Endothelial cell of umbilical vein (primary cell): Measurements from ENCODE around the gene TDRD5. TPM values are rescaled to one million over a fixed set of nuclear protein-coding genes. Genes with fewer than 3 reads are reported as not detected.

Experiments used
- BruUV-seq: library from RNA; stranded (reverse); fragments of 400-500 nt; replicated peaks from 2 replicates; lab custom pipeline; 2021; lab: Mats Ljungman, UMichigan
- CTCF ChIA-PET: fragments of 300-600, 350-600 bp; sonication (Branson Sonifier 250); formaldehyde crosslinking; loops from one replicate; lab custom pipeline; 2021; ENCODE audit warnings: antibody characterized with exemption, inconsistent platforms; lab: Charles Lee
- POLR2A ChIA-PET: fragments of 300-600, 350-600 bp; sonication (Branson Sonifier 250); formaldehyde crosslinking; loops from one replicate; lab custom pipeline; 2021; ENCODE audit warnings: antibody characterized with exemption, inconsistent platforms; lab: Charles Lee
- DNase-seq: peaks from one replicate; pipeline ENCODE4 v3.0.0-alpha.2; 2011; ENCODE audit warnings: low read depth, low spot score
- FAIRE-seq: peaks from 2 replicates; lab custom pipeline; 2011; peaks lifted over from hg19 to GRCh38; lab: Jason Lieb, UNC
- H2AFZ ChIP-seq: 2 replicates; pipeline ENCODE4 v1.6.0; 2012; ENCODE audit warnings: low read depth, low read length, control low read depth, inconsistent platforms
- H3K27ac ChIP-seq: 2 replicates; pipeline ENCODE4 v1.5.1; 2011; ENCODE audit warnings: low read depth, mild to moderate bottlenecking, control low read depth, low read length, moderate library complexity; ENCODE audit not compliant: insufficient read depth
- H3K27me3 ChIP-seq, 2 experiments: 2 replicates each; pipeline versions ENCODE4 v1.6.0 to v1.6.1; 2011; ENCODE audit warnings: low read length in 2 of 2, mixed read lengths in 1 of 2; ENCODE audit not compliant: control insufficient read depth in 2 of 2, insufficient read depth in 2 of 2
- H3K36me3 ChIP-seq, 2 experiments: 2 replicates in 1 of 2; 3 replicates in 1 of 2; pipeline ENCODE4 v1.5.1; 2011; ENCODE audit warnings: low read length in 2 of 2, mild to moderate bottlenecking in 1 of 2, moderate library complexity in 1 of 2; ENCODE audit not compliant: control insufficient read depth in 2 of 2, insufficient read depth in 2 of 2; ENCODE audit errors: extremely low read depth in 1 of 2
- H3K4me1 ChIP-seq: 3 replicates; pipeline ENCODE4 v1.5.1; 2011; ENCODE audit warnings: mild to moderate bottlenecking, low read length; ENCODE audit not compliant: control insufficient read depth, insufficient read depth; ENCODE audit errors: extremely low read depth
- H3K4me2 ChIP-seq: 2 replicates; pipeline ENCODE4 v1.6.1; 2011; ENCODE audit warnings: low read length, control low read depth, mixed read lengths; ENCODE audit not compliant: insufficient read depth
- H3K4me3 ChIP-seq, 3 experiments: fragments of 200-600 bp in 1 of 3; sonication (generic), shearing (Covaris generic) in 1 of 3; replicated peaks in 1 of 3; 2 replicates each; pipeline ENCODE4 v1.5.1; 2011 to 2016; ENCODE audit warnings: control low read depth in 3 of 3, low read length in 3 of 3, mild to moderate bottlenecking in 2 of 3, inconsistent platforms in 1 of 3, low read depth in 1 of 3, moderate library complexity in 1 of 3; ENCODE audit not compliant: insufficient read depth in 1 of 3
- H3K79me2 ChIP-seq: 2 replicates; pipeline ENCODE4 v1.6.0; 2012; ENCODE audit warnings: low read length, inconsistent platforms; ENCODE audit not compliant: control insufficient read depth, insufficient read depth
- H3K9ac ChIP-seq: replicated peaks from 2 replicates; pipeline ENCODE3; 2011; ENCODE audit warnings: low read length, control low read depth; ENCODE audit not compliant: insufficient read depth; ENCODE audit errors: extremely low read depth
- H3K9me1 ChIP-seq: replicated peaks from 3 replicates; pipeline ENCODE4 v1.6.0; 2011; ENCODE audit warnings: mild to moderate bottlenecking, low read length; ENCODE audit not compliant: control insufficient read depth, insufficient read depth; ENCODE audit errors: extremely low read depth
- H3K9me3 ChIP-seq: replicated peaks from 2 replicates; pipeline ENCODE4 v1.5.1; 2012; ENCODE audit warnings: low read length, inconsistent platforms; ENCODE audit not compliant: control insufficient read depth, insufficient read depth
- H4K20me1 ChIP-seq: replicated peaks from 2 replicates; pipeline ENCODE3; 2011; ENCODE audit warnings: mild to moderate bottlenecking, low read length; ENCODE audit not compliant: control insufficient read depth, insufficient read depth; ENCODE audit errors: extremely low read depth
- EZH2 ChIP-seq: IDR thresholded peaks from 2 replicates; pipeline ENCODE4 v1.6.1; 2012; ENCODE audit warnings: borderline replicate concordance, low read depth, mild to moderate bottlenecking, moderate library complexity, low read length, inconsistent platforms; ENCODE audit not compliant: severe bottlenecking
- FOS ChIP-seq: IDR thresholded peaks from 2 replicates; pipeline ENCODE4 v1.6.1; 2011; ENCODE audit warnings: mild to moderate bottlenecking, low read length, moderate library complexity, borderline replicate concordance; ENCODE audit not compliant: insufficient read depth
- GATA2 ChIP-seq: IDR thresholded peaks from 2 replicates; pipeline ENCODE4 v1.7.0; 2011; ENCODE audit warnings: low read depth, mild to moderate bottlenecking, moderate library complexity, mixed read lengths, low read length; ENCODE audit not compliant: insufficient read length, insufficient read depth
- JUN ChIP-seq: IDR thresholded peaks from 2 replicates; pipeline ENCODE4 v1.6.1; 2011; ENCODE audit warnings: borderline replicate concordance, low read depth; ENCODE audit not compliant: insufficient read length, insufficient read depth
- MYC ChIP-seq: IDR thresholded peaks from one replicate; pipeline ENCODE4 v1.6.1; 2011; ENCODE audit warnings: mild to moderate bottlenecking, low read depth, low read length
- POLR2A ChIP-seq: IDR thresholded peaks from 2 replicates; pipeline ENCODE4 v1.6.1; 2012; ENCODE audit warnings: low read depth, mild to moderate bottlenecking, control low read depth, low read length
- POLR2AphosphoS5 ChIP-seq: IDR thresholded peaks from 2 replicates; pipeline ENCODE4 v1.6.1; 2012; ENCODE audit warnings: low read depth, mild to moderate bottlenecking, control low read depth, low read length, moderate library complexity; ENCODE audit not compliant: insufficient read depth
- dilution Hi-C: fragments of 300-500 bp; cut with MboI; formaldehyde crosslinking; loops from one replicate; pipeline ENCODE4 v1.15.0; 2019; ENCODE audit warnings: low sequenced_read_pairs; ENCODE audit not compliant: extremely low pct_ligation_motif_present
- intact Hi-C: fragments of 100-400 bp; cut with micrococcal nuclease; formaldehyde crosslinking; loops from one replicate; pipeline ENCODE4 v1.10.0; 2022
- polyA plus RNA-seq, 4 experiments: library from polyadenylated mRNA; depleted of rRNA in 3 of 4; stranded (reverse) in 3 of 4; unstranded in 1 of 4; fragments of >200 nt; gene quantifications; 2 replicates each; pipeline versions ENCODE4 v1.2.1 to v1.2.3, GENCODE V29; 2011 to 2012; ENCODE audit warnings: missing spikeins in 1 of 4
- total RNA-seq: library from RNA; stranded (reverse); gene quantifications from 2 replicates; pipeline ENCODE4 v1.2.3, GENCODE V29; 2021
- TF ChIP-seq, protein P1 (sequence below): IDR thresholded peaks from 2 replicates; pipeline ENCODE4 v1.6.1; 2011; ENCODE audit not compliant: insufficient read depth, insufficient read length
- TF ChIP-seq, protein P2 (sequence below), 2 donors: IDR thresholded peaks; 1 replicate in 1 of 2; 2 replicates in 1 of 2; pipeline ENCODE4 v1.5.1; 2011; ENCODE audit warnings: low read length in 2 of 2, mild to moderate bottlenecking in 2 of 2, moderate library complexity in 2 of 2, control low read depth in 1 of 2, inconsistent platforms in 1 of 2, low read depth in 1 of 2; ENCODE audit not compliant: insufficient read depth in 1 of 2; ENCODE audit errors: extremely low read depth in 1 of 2

The TDRD5 gene
- total and polyA plus RNA-seq, 2 donors (not counting 3 experiments of a cell fraction or from before 2014, with no cell fraction given), result not detected

DNA sequence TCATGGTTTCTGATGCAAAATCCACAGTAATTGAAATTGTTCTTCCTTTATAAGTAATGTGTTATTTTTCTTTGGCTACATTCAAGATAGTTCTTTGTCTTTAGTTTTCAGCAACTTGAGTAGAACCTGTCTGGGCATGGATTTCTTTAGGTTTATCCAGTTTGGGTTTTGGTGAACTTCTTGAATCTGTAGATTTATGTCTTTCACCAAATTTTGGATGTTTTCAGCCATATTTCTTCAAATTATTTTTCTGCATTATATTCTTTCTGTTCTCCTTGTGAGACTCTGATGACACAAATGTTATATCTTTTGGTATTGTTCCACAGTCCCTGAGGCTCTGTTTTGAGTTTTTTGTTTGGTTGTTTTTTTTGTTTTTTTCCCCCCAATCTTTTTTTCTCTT lies 69.4 kb downstream of the TDRD5 start:
- intact Hi-C loops, result no loop called here
- Histone ChIP-seq H3K79me2 (no peaks in the 10 kb centered on the region), H3K4me2 (no peak overlapping the region), H3K27me3 (peaks cover 1 to 7% of the 10 kb centered on the region in 2 experiments), H3K4me1 (peaks cover 18% of the 10 kb centered on the region), H3K36me3 (no peaks in the 10 kb centered on the region), H3K27ac (no peak overlapping the region), H3K9ac (no peak overlapping the region), H3K4me3 (no peak overlapping the region), H2AFZ (no peak overlapping the region), H3K9me1 (no peaks in the 10 kb centered on the region), H4K20me1 (no peaks in the 10 kb centered on the region), H3K9me3 (no peaks in the 10 kb centered on the region)
- DNase-seq, result no peak
- dilution Hi-C loops, result no loop called here
- no peak for TF ChIP-seq MYC
- TF ChIP-seq GATA2, result no peak
- no peak for TF ChIP-seq POLR2AphosphoS5
- TF ChIP-seq, protein P1, sequence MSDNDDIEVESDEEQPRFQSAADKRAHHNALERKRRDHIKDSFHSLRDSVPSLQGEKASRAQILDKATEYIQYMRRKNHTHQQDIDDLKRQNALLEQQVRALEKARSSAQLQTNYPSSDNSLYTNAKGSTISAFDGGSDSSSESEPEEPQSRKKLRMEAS, result no peak
- TF ChIP-seq POLR2A, result no peak
- TF ChIP-seq FOS, result no peak
- no peak for TF ChIP-seq JUN
- no peak for TF ChIP-seq EZH2
- TF ChIP-seq, protein P2, sequence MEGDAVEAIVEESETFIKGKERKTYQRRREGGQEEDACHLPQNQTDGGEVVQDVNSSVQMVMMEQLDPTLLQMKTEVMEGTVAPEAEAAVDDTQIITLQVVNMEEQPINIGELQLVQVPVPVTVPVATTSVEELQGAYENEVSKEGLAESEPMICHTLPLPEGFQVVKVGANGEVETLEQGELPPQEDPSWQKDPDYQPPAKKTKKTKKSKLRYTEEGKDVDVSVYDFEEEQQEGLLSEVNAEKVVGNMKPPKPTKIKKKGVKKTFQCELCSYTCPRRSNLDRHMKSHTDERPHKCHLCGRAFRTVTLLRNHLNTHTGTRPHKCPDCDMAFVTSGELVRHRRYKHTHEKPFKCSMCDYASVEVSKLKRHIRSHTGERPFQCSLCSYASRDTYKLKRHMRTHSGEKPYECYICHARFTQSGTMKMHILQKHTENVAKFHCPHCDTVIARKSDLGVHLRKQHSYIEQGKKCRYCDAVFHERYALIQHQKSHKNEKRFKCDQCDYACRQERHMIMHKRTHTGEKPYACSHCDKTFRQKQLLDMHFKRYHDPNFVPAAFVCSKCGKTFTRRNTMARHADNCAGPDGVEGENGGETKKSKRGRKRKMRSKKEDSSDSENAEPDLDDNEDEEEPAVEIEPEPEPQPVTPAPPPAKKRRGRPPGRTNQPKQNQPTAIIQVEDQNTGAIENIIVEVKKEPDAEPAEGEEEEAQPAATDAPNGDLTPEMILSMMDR (IDR thresholded peaks at IDR 0.05; ENCODE audit: extremely low read depth in 1 of 2, insufficient read depth in 1 of 2, low read depth in 1 of 2, low read length in 2 of 2), result no peak
- ChIA-PET CTCF (interaction anchor here (3.3 kb wide), 1 partner anchor 154 kb away, joined by 17 read pairs; no protein-coding TSS in a partner anchor), POLR2A (no interaction called here)
- no peak for FAIRE-seq
- BruUV-seq, result no TSS peak
